Common myeloid progenitor, CD34-positive (primary cell): ENCODE data around the gene MGAT1.

Experiments
- CTCF ChIA-PET: fragments of 350-600 bp; sonication (Branson Sonifier 250); formaldehyde crosslinking; loops from one replicate; lab custom pipeline; 2021; ENCODE audit warnings: antibody characterized with exemption; lab: Charles Lee
- POLR2A ChIA-PET: fragments of 350-600 bp; sonication (Branson Sonifier 250); formaldehyde crosslinking; loops from one replicate; lab custom pipeline; 2021; ENCODE audit warnings: antibody characterized with exemption; lab: Charles Lee
- DNase-seq, 3 donors: peaks; one replicate each; pipeline versions ENCODE4 v3.0.0 to v3.0.0-alpha.2; 2013
- H3K27ac ChIP-seq, 2 experiments: 1 replicate in 1 of 2; 2 replicates in 1 of 2; pipeline ENCODE4 v1.7.0; 2013; ENCODE audit warnings: inconsistent platforms in 2 of 2, low read length in 2 of 2, mild to moderate bottlenecking in 2 of 2, low read depth in 1 of 2, moderate library complexity in 1 of 2; ENCODE audit not compliant: severe bottlenecking in 2 of 2, insufficient read depth in 1 of 2, poor library complexity in 1 of 2
- H3K27me3 ChIP-seq, 5 experiments: replicated peaks in 2 of 5; 1 replicate in 3 of 5; 2 replicates in 2 of 5; pipeline versions ENCODE4 v1.6.1 to v1.7.0; 2013; ENCODE audit warnings: low read length in 4 of 5, mild to moderate bottlenecking in 2 of 5, moderate library complexity in 2 of 5, inconsistent platforms in 1 of 5; ENCODE audit not compliant: insufficient read depth in 5 of 5, control insufficient read depth in 4 of 5
- H3K36me3 ChIP-seq, 4 experiments: 1 replicate in 2 of 4; 2 replicates in 2 of 4; pipeline versions ENCODE4 v1.6.1 to v1.7.0; 2013; ENCODE audit warnings: low read length in 3 of 4, control low read depth in 1 of 4, mild to moderate bottlenecking in 1 of 4; ENCODE audit not compliant: control insufficient read depth in 4 of 4, insufficient read depth in 4 of 4
- H3K4me1 ChIP-seq, 4 experiments: 1 replicate in 3 of 4; 2 replicates in 1 of 4; pipeline versions ENCODE4 v1.6.1 to v1.7.1; 2013; ENCODE audit warnings: low read length in 3 of 4, mild to moderate bottlenecking in 3 of 4, control low read depth in 1 of 4, inconsistent platforms in 1 of 4, moderate library complexity in 1 of 4; ENCODE audit not compliant: control insufficient read depth in 4 of 4, insufficient read depth in 4 of 4; ENCODE audit errors: control extremely low read depth in 1 of 4
- H3K4me3 ChIP-seq, 7 experiments: 1 replicate in 4 of 7; 2 replicates in 3 of 7; pipeline versions ENCODE4 v1.5.1 to v1.7.0; 2013; ENCODE audit warnings: mild to moderate bottlenecking in 7 of 7, low read length in 6 of 7, moderate library complexity in 6 of 7, inconsistent platforms in 2 of 7, low read depth in 2 of 7, control low read depth in 1 of 7; ENCODE audit not compliant: insufficient read depth in 4 of 7, control insufficient read depth in 1 of 7; ENCODE audit errors: extremely low read depth in 1 of 7
- H3K9me3 ChIP-seq, 5 experiments: 1 replicate in 4 of 5; 2 replicates in 1 of 5; pipeline versions ENCODE4 v1.6.1 to v1.7.1; 2013; ENCODE audit warnings: low read length in 4 of 5, mild to moderate bottlenecking in 2 of 5, inconsistent platforms in 1 of 5, low read depth in 1 of 5, moderate library complexity in 1 of 5; ENCODE audit not compliant: control insufficient read depth in 4 of 5, insufficient read depth in 2 of 5; ENCODE audit errors: control extremely low read depth in 1 of 5
- WGBS: methylation state at CpG from one replicate; pipeline ENCODE4 v1.1.5; 2013; ENCODE audit not compliant: insufficient coverage; 5-methylcytosine and 5-hydroxymethylcytosine counted together

Gene MGAT1

GRCh38 chr5:180739271-180739670 lies 63.3 kb downstream of the MGAT1 start:
- no peak overlapping the region for H3K4me3 ChIP-seq
- POLR2A ChIA-PET: no interaction called here

GRCh38 chr5:180736536-180736935 lies 66.1 kb downstream of the MGAT1 start:
- ChIA-PET CTCF (interaction anchor here (1.3 kb wide), 1 partner anchor 18 kb away, joined by 3 read pairs; no protein-coding TSS in a partner anchor), POLR2A (no interaction called here)
- Histone ChIP-seq H3K9me3 (peaks cover 0 to 3% (median 0%) of the 10 kb centered on the region in 5 experiments), H3K4me3 (no peak overlapping the region), H3K27ac (no peak overlapping the region), H3K4me1 (no peaks in the 10 kb centered on the region), H3K36me3 (no peaks in the 10 kb centered on the region), H3K27me3 (peaks cover 0 to 17% (median 9%) of the 10 kb centered on the region in 5 experiments)
- WGBS: 100% methylated on average over 1 of the region's 2 CpGs
- no peak for DNase-seq

More at GRCh38 chr5:180739271-180739670, 63.3 kb downstream of the MGAT1 start:
- H3K9me3 ChIP-seq: peaks cover 0 to 6% (median 0%) of the 10 kb centered on the region in 5 experiments
- no peak for DNase-seq
- no peaks in the 10 kb centered on the region for H3K4me1 ChIP-seq
- CTCF ChIA-PET: no interaction called here
- H3K36me3 ChIP-seq: no peaks in the 10 kb centered on the region
- WGBS: 100% methylated on average over 9 of the region's 10 CpGs
- H3K27me3 ChIP-seq: peaks cover 0 to 34% (median 5%) of the 10 kb centered on the region in 5 experiments
- H3K27ac ChIP-seq: no peak overlapping the region
